ENCODE results near the gene WDR5B. TPM values are rescaled to one million over a fixed set of nuclear protein-coding genes. Genes with fewer than 3 reads are reported as not detected.

Gene WDR5B
- total RNA-seq (2014; rRNA removed; shearing (Covaris generic); ENCODE audit: low replicate concordance), result 5.3 and 7.1 TPM in 2 replicates

GRCh38 chr3:122415762-122416654, at the start of gene WDR5B:
Gene WDR5B (minus strand): TSS chr3:122416062. CDS start chr3:122415528, 534 bp downstream.
- no peaks in the 10 kb centered on the region for H4K20me1 ChIP-seq (ENCODE audit: insufficient read depth, low read depth, low read length)
- peak within 1 kb of the TSS; percentile 81 for H3K27ac ChIP-seq (ENCODE audit: low read length)
- peak within 1 kb of the TSS; percentile 85 for H3K4me3 ChIP-seq (ENCODE audit: low read length)
- H3K4me2 ChIP-seq (ENCODE audit: low read depth, low read length, poor library complexity, severe bottlenecking), result peak within 1 kb of the TSS; percentile 90
- peak within 1 kb of the TSS; percentile 65; the same call in 1 of the 2 replicates for H2AFZ ChIP-seq (ENCODE audit: low read length)
- H3K9me2 ChIP-seq (replicated peaks; ENCODE audit: insufficient read depth, low read length), result no peaks in the 10 kb centered on the region
- peak within 1 kb of the TSS; percentile 77 for H3K9ac ChIP-seq (ENCODE audit: low read length)
- peaks cover 38% of the 10 kb centered on the region for H3K79me2 ChIP-seq (ENCODE audit: low read length)
- peaks cover 14% of the 10 kb centered on the region; the same call in 1 of the 2 replicates for H3K36me3 ChIP-seq (ENCODE audit: insufficient read depth, low read length)
- no peaks in the 10 kb centered on the region for H3K27me3 ChIP-seq (ENCODE audit: low read length)
- DNase-seq, result peak; percentile 99
- H3K9me3 ChIP-seq (ENCODE audit: low read length), result no peaks in the 10 kb centered on the region
- H3K4me1 ChIP-seq (ENCODE audit: low read length), result peaks cover 34% of the 10 kb centered on the region

- Histone ChIP-seq H3K79me2 (ENCODE audit: low read length) (peaks cover 64% of the 10 kb centered on the region), H2AFZ (ENCODE audit: low read length) (no peak overlapping the region), H3K9me2 (replicated peaks; ENCODE audit: insufficient read depth, low read length) (no peaks in the 10 kb centered on the region), H4K20me1 (ENCODE audit: insufficient read depth, low read depth, low read length) (no peaks in the 10 kb centered on the region), H3K36me3 (ENCODE audit: insufficient read depth, low read length) (peaks cover 20% of the 10 kb centered on the region; the same call in 1 of the 2 replicates), H3K27me3 (ENCODE audit: low read length) (no peaks in the 10 kb centered on the region), H3K4me2 (ENCODE audit: low read depth, low read length, poor library complexity, severe bottlenecking) (no peak overlapping the region), H3K9ac (ENCODE audit: low read length) (no peak overlapping the region), H3K27ac (ENCODE audit: low read length) (no peak overlapping the region), H3K4me3 (ENCODE audit: low read length) (no peak overlapping the region), H3K9me3 (ENCODE audit: low read length) (no peaks in the 10 kb centered on the region), H3K4me1 (ENCODE audit: low read length) (peaks cover 14% of the 10 kb centered on the region)
- no peak for DNase-seq
These were observed 48.8 kb upstream of the WDR5B start for GRCh38 chr3:122464659-122465058.

- Histone ChIP-seq H3K79me2 (ENCODE audit: low read length) (peaks cover 60% of the 10 kb centered on the region), H3K27ac (ENCODE audit: low read length) (no peak overlapping the region), H3K9ac (ENCODE audit: low read length) (no peak overlapping the region), H3K36me3 (ENCODE audit: insufficient read depth, low read length) (peaks cover 27% of the 10 kb centered on the region; the same call in 1 of the 2 replicates), H3K9me2 (replicated peaks; ENCODE audit: insufficient read depth, low read length) (no peaks in the 10 kb centered on the region), H3K4me2 (ENCODE audit: low read depth, low read length, poor library complexity, severe bottlenecking) (no peak overlapping the region), H2AFZ (ENCODE audit: low read length) (no peak overlapping the region), H3K27me3 (ENCODE audit: low read length) (no peaks in the 10 kb centered on the region), H3K4me1 (ENCODE audit: low read length) (peaks cover 2% of the 10 kb centered on the region; the same call in 1 of the 2 replicates), H4K20me1 (ENCODE audit: insufficient read depth, low read depth, low read length) (no peaks in the 10 kb centered on the region), H3K9me3 (ENCODE audit: low read length) (no peaks in the 10 kb centered on the region), H3K4me3 (ENCODE audit: low read length) (no peak overlapping the region)
- no peak for DNase-seq
These were observed 46.5 kb upstream of the WDR5B start for GRCh38 chr3:122462406-122462805.

- Histone ChIP-seq H3K4me3 (ENCODE audit: low read length) (no peak overlapping the region), H3K27me3 (ENCODE audit: low read length) (no peaks in the 10 kb centered on the region), H3K9me2 (replicated peaks; ENCODE audit: insufficient read depth, low read length) (no peaks in the 10 kb centered on the region), H3K36me3 (ENCODE audit: insufficient read depth, low read length) (peaks cover 29% of the 10 kb centered on the region), H2AFZ (ENCODE audit: low read length) (no peak overlapping the region), H3K4me1 (ENCODE audit: low read length) (0 out of 2 replicates have a peak, but pooled peaks cover under 1% of the 10 kb centered on the region), H3K9me3 (ENCODE audit: low read length) (no peaks in the 10 kb centered on the region), H3K4me2 (ENCODE audit: low read depth, low read length, poor library complexity, severe bottlenecking) (no peak overlapping the region), H4K20me1 (ENCODE audit: insufficient read depth, low read depth, low read length) (no peaks in the 10 kb centered on the region), H3K9ac (ENCODE audit: low read length) (no peak overlapping the region), H3K79me2 (ENCODE audit: low read length) (peaks cover 61% of the 10 kb centered on the region), H3K27ac (ENCODE audit: low read length) (no peak overlapping the region)
- no peak for DNase-seq
These were observed 45.9 kb upstream of the WDR5B start for GRCh38 chr3:122461806-122462205.

GRCh38 chr3:122458992-122459391, 43.1 kb upstream of the WDR5B start:
- no peaks in the 10 kb centered on the region for H3K9me2 ChIP-seq (replicated peaks; ENCODE audit: insufficient read depth, low read length)
- no peak overlapping the region for H3K9ac ChIP-seq (ENCODE audit: low read length)
- H3K79me2 ChIP-seq (ENCODE audit: low read length), result peaks cover 64% of the 10 kb centered on the region
- peak; percentile 48 for DNase-seq
- H3K27ac ChIP-seq (ENCODE audit: low read length), result no peak overlapping the region
- H3K4me3 ChIP-seq (ENCODE audit: low read length), result no peak overlapping the region
- H3K4me2 ChIP-seq (ENCODE audit: low read depth, low read length, poor library complexity, severe bottlenecking), result no peak overlapping the region
- H4K20me1 ChIP-seq (ENCODE audit: insufficient read depth, low read depth, low read length), result no peaks in the 10 kb centered on the region
- H3K9me3 ChIP-seq (ENCODE audit: low read length), result no peaks in the 10 kb centered on the region
- H2AFZ ChIP-seq (ENCODE audit: low read length), result no peak overlapping the region
- H3K27me3 ChIP-seq (ENCODE audit: low read length), result no peaks in the 10 kb centered on the region
- H3K36me3 ChIP-seq (ENCODE audit: insufficient read depth, low read length), result peaks cover 49% of the 10 kb centered on the region
- 0 out of 2 replicates have a peak, but pooled peaks cover 3% of the 10 kb centered on the region for H3K4me1 ChIP-seq (ENCODE audit: low read length)

GRCh38 chr3:122457706-122458105, 41.8 kb upstream of the WDR5B start:
- H3K36me3 ChIP-seq (ENCODE audit: insufficient read depth, low read length), result peaks cover 42% of the 10 kb centered on the region
- no peak overlapping the region for H3K9ac ChIP-seq (ENCODE audit: low read length)
- no peak overlapping the region for H3K27ac ChIP-seq (ENCODE audit: low read length)
- no peak for DNase-seq
- no peaks in the 10 kb centered on the region for H3K9me3 ChIP-seq (ENCODE audit: low read length)
- H3K4me1 ChIP-seq (ENCODE audit: low read length), result 0 out of 2 replicates have a peak, but pooled peaks cover 3% of the 10 kb centered on the region
- no peaks in the 10 kb centered on the region for H4K20me1 ChIP-seq (ENCODE audit: insufficient read depth, low read depth, low read length)
- no peak overlapping the region for H2AFZ ChIP-seq (ENCODE audit: low read length)
- peaks cover 62% of the 10 kb centered on the region for H3K79me2 ChIP-seq (ENCODE audit: low read length)
- no peaks in the 10 kb centered on the region for H3K9me2 ChIP-seq (replicated peaks; ENCODE audit: insufficient read depth, low read length)
- H3K4me3 ChIP-seq (ENCODE audit: low read length), result no peak overlapping the region
- H3K4me2 ChIP-seq (ENCODE audit: low read depth, low read length, poor library complexity, severe bottlenecking), result no peak overlapping the region
- no peaks in the 10 kb centered on the region for H3K27me3 ChIP-seq (ENCODE audit: low read length)

- H3K9me2 ChIP-seq (replicated peaks; ENCODE audit: insufficient read depth, low read length), result no peaks in the 10 kb centered on the region
- H3K4me1 ChIP-seq (ENCODE audit: low read length), result 0 out of 2 replicates have a peak, but pooled peaks cover 3% of the 10 kb centered on the region
- H3K79me2 ChIP-seq (ENCODE audit: low read length), result peaks cover 59% of the 10 kb centered on the region
- H3K4me3 ChIP-seq (ENCODE audit: low read length), result no peak overlapping the region
- H3K27me3 ChIP-seq (ENCODE audit: low read length), result no peaks in the 10 kb centered on the region
- H3K4me2 ChIP-seq (ENCODE audit: low read depth, low read length, poor library complexity, severe bottlenecking), result no peak overlapping the region
- H2AFZ ChIP-seq (ENCODE audit: low read length), result no peak overlapping the region
- H4K20me1 ChIP-seq (ENCODE audit: insufficient read depth, low read depth, low read length), result no peaks in the 10 kb centered on the region
- no peak for DNase-seq
- no peak overlapping the region for H3K9ac ChIP-seq (ENCODE audit: low read length)
- no peaks in the 10 kb centered on the region for H3K9me3 ChIP-seq (ENCODE audit: low read length)
- no peak overlapping the region for H3K27ac ChIP-seq (ENCODE audit: low read length)
- peaks cover 54% of the 10 kb centered on the region for H3K36me3 ChIP-seq (ENCODE audit: insufficient read depth, low read length)
These were observed 40.2 kb upstream of the WDR5B start for GRCh38 chr3:122456074-122456473.

GRCh38 chr3:122451371-122451770, 35.5 kb upstream of the WDR5B start:
- Histone ChIP-seq H3K4me3 (ENCODE audit: low read length) (no peak overlapping the region), H3K27ac (ENCODE audit: low read length) (no peak overlapping the region), H3K9me2 (replicated peaks; ENCODE audit: insufficient read depth, low read length) (no peaks in the 10 kb centered on the region), H3K9ac (ENCODE audit: low read length) (no peak overlapping the region), H3K4me1 (ENCODE audit: low read length) (no peaks in the 10 kb centered on the region), H3K4me2 (ENCODE audit: low read depth, low read length, poor library complexity, severe bottlenecking) (no peak overlapping the region), H3K79me2 (ENCODE audit: low read length) (peaks cover 58% of the 10 kb centered on the region), H4K20me1 (ENCODE audit: insufficient read depth, low read depth, low read length) (no peaks in the 10 kb centered on the region), H3K9me3 (ENCODE audit: low read length) (no peaks in the 10 kb centered on the region; the same call in 1 of the 2 replicates), H2AFZ (ENCODE audit: low read length) (no peak overlapping the region), H3K36me3 (ENCODE audit: insufficient read depth, low read length) (peaks cover 60% of the 10 kb centered on the region), H3K27me3 (ENCODE audit: low read length) (no peaks in the 10 kb centered on the region)
- no peak for DNase-seq
